PC-9 (cell line): Measurements from ENCODE around the gene ARL2.

ENCODE experiments used
- EZH2 ChIP-seq: fragments of 200-600 bp; sonication (generic); IDR thresholded peaks from 2 replicates; pipeline ENCODE4 v1.8.0; 2017; ENCODE audit warnings: antibody characterized with exemption, low read depth
- TF ChIP-seq, protein P1 (sequence below): fragments of 200-600 bp; sonication (generic); conservative IDR thresholded peaks from 2 replicates; pipeline ENCODE4 v1.6.1; 2017; ENCODE audit warnings: mixed run types, antibody characterized with exemption, mild to moderate bottlenecking, moderate library complexity

- TF ChIP-seq, protein P1, sequence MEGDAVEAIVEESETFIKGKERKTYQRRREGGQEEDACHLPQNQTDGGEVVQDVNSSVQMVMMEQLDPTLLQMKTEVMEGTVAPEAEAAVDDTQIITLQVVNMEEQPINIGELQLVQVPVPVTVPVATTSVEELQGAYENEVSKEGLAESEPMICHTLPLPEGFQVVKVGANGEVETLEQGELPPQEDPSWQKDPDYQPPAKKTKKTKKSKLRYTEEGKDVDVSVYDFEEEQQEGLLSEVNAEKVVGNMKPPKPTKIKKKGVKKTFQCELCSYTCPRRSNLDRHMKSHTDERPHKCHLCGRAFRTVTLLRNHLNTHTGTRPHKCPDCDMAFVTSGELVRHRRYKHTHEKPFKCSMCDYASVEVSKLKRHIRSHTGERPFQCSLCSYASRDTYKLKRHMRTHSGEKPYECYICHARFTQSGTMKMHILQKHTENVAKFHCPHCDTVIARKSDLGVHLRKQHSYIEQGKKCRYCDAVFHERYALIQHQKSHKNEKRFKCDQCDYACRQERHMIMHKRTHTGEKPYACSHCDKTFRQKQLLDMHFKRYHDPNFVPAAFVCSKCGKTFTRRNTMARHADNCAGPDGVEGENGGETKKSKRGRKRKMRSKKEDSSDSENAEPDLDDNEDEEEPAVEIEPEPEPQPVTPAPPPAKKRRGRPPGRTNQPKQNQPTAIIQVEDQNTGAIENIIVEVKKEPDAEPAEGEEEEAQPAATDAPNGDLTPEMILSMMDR: no peak
- TF ChIP-seq EZH2: no peak
These were observed 23.6 kb upstream of the ARL2 start for GRCh38 chr11:64990222-64990923.
